Endometrial microvascular endothelial cells (primary cell): ENCODE results near the gene REEP6. TPM values are rescaled to one million over a fixed set of nuclear protein-coding genes. Genes with fewer than 3 reads are reported as not detected.
"Not testable (repeated sequence)": the region's sequence is repeated elsewhere in the genome, so short reads cannot be mapped to it uniquely, and the experiment has no call there.

Experiments used
- in situ Hi-C: cut with HindIII; loops from 2 replicates; pipeline ENCODE4 v1.10.0; 2017; ENCODE audit warnings: low sequenced_read_pairs, low pct_unique_long_range_greater_than_20kb; ENCODE audit errors: inconsistent ontology term
- total RNA-seq: library from RNA; depleted of rRNA; stranded (reverse); fragments of >200 nt; gene quantifications from one replicate; pipeline ENCODE4 v1.2.3, GENCODE V29; 2015; ENCODE audit errors: inconsistent ontology term

Gene REEP6
- total RNA-seq, 1 donor from 2014 or later, result 1.9 TPM

- in situ Hi-C loops, result not testable (repeated sequence)
These were observed 39.9 kb downstream of the REEP6 start for GRCh38 chr19:1530856-1531255.

DNA sequence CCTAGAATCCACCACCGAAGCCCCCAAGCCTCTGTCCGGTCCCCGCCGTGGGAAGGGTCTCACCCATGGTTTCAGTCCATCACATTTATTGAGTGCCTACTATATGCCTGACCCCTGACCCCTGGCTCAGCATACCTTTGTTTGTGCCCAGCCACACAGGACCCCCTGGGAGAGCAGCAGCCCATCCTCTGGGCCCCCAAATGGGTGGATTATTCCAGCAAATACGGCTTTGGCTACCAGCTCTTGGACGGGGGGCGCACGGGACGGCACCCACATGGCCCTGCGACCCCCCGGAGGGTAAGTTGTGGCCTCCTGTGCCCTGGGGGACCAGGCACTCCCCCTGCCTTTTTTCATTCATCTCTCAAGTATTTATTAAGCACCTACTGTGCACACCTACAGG is 40.6 kb downstream of the REEP6 start:
- in situ Hi-C loops, result no loop called here

- in situ Hi-C loops, result no loop called here
These were observed 41.0 kb downstream of the REEP6 start for GRCh38 chr19:1532003-1532402.

DNA sequence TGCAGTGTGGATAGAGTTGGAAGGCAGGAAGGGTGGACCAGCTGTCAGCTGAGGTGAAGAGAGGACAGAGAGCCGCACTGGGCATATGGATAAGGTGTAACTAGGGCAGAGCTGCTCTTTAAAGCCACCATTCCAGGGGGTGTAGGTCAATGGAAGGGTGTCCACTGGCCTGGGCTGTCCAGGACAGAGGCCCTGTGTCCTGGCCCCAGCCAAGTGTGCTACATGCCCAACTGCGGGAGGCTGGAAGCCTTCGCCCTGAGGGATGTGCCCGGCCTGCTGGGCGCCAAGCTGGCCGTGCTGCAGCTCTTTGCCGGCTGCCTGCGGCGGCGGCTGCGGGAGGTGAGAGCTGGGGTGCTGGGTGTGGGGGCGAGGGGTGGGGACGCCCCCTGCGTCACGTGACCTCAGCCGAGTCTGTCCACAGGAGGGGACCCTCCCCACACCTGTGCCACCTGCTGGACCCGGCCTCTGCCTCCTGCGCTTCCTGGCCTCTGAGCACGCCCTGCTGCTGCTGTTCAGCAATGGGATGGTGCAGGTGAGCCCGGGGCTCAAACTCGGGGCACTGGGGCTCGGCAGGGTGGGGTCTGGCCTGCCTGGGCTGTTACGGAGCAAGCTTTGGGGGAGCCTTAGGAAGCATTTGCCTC is 42.6 kb downstream of the REEP6 start:
- in situ Hi-C loops, result no loop called here

DNA sequence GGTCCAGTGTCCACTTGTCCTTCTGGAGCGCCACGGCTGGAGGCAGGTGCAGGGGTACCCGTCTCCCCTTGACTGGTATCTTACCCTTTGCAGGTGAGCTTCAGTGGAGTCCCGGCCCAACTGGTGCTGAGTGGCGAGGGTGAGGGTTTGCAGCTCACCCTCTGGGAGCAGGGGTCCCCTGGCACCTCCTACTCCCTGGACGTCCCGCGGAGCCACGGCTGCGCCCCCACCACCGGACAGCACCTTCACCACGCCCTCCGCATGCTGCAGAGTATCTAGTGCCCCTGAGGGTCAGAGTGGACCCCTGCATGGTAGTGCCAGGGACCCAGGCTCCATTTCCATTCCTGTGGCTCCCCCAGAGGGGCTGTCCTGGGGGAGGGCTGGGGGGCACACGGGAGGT is 44.0 kb downstream of the REEP6 start:
- in situ Hi-C loops, result no loop called here

GRCh38 chr19:1535699-1536098 is 44.7 kb downstream of the REEP6 start:
- in situ Hi-C loops, result not testable (repeated sequence)

DNA sequence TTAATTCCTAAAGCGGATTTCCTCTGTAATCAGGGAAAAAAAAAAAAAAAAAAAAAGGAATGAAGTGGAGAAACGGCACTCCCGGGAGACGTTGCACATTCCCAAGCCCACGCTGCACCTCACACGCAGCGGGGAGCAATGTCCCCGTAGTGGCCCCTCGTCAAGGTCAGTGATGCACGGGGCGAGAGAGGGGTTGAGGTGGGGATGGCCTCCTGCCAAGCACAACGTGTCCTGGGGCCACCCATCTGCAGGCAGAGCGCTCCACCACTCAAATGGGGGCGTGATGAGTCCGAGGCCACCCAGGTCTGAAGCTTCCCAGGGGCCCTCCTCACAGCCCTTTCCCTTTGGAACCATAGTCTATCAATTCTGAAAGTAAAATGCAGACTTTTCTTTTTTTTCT is 48.0 kb downstream of the REEP6 start:
- in situ Hi-C loops, result no loop called here

DNA sequence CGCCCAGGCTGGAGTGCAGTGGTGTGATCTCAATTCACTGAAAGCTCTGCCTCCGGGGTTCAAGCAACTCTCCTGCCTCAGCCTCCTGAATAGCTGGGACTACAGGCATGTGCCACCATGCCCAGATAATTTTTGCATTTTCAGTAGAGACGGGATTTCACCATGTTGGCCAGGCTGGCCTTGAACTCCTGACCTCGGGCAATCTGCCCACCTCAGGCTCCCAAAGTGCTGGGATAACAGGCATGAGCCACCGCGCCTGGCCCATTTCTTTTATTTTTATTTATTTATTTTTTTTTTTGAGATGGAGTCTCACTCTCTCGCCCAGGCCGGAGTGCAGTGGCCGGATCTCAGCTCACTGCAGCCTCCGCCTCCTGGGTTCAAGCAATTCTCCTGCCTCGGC is 48.8 kb downstream of the REEP6 start:
- in situ Hi-C loops, result not testable (repeated sequence)

DNA sequence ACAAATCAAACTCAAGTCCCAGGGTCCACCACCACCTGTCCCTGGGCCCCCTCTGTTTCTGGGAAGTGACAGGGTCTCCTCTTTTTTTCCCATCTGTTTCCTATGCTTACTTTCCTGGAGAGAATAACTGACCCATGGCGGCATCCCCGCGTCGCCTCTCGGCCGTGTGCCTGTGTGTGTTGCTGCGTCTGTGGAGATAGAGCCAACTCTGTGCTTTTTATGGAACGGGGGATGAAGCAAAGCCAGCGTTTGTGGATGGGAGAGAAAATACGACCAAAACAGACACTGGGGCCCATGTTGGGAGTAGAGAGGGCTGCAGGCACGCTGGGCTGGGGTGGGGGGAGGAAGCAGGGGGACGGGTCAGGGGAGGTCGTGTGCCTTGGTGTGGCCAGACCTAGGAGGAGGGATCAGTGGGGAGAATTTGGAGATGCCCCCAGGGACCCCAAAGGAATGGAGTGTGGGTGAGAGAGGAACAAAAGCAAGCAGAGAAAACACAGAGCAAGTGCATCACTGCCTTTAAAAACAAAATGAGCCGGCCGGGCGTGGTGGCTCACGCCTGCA is 49.5 kb downstream of the REEP6 start:
- in situ Hi-C loops, result no loop called here

Other genes with a start within 250 kb of the REEP6 start
- 75.4 TPM for gene ATP5F1D, start 249.4 kb upstream of the REEP6 start, total RNA-seq
- gene MIDN, start 242.6 kb upstream of the REEP6 start, total RNA-seq, result 13.8 TPM
- gene CIRBP, start 221.8 kb upstream of the REEP6 start, total RNA-seq, result 235 TPM
- gene FAM174C, start 215.7 kb upstream of the REEP6 start, total RNA-seq, result 83.3 TPM
- not detected for gene EFNA2, start 205.3 kb upstream of the REEP6 start, total RNA-seq
- 113 TPM for gene NDUFS7, start 107.3 kb upstream of the REEP6 start, total RNA-seq
- 5.3 TPM for gene GAMT, start 89.6 kb upstream of the REEP6 start, total RNA-seq
- 83.8 TPM for gene DAZAP1, start 83.6 kb upstream of the REEP6 start, total RNA-seq
- 3,355 TPM for gene RPS15, start 52.8 kb upstream of the REEP6 start, total RNA-seq
- not detected for gene APC2, start 41.1 kb upstream of the REEP6 start, total RNA-seq
- gene C19orf25, start 12.0 kb upstream of the REEP6 start, total RNA-seq, result 28.2 TPM
- gene PCSK4, start 831 bp upstream of the REEP6 start, total RNA-seq, result not detected
- not detected for gene ADAMTSL5, start 21.8 kb downstream of the REEP6 start, total RNA-seq
- not detected for gene PLK5, start 32.9 kb downstream of the REEP6 start, total RNA-seq
- 41.4 TPM for gene MEX3D, start 77.1 kb downstream of the REEP6 start, total RNA-seq
- gene MBD3, start 101.7 kb downstream of the REEP6 start, total RNA-seq, result 120 TPM
- gene UQCR11, start 114.3 kb downstream of the REEP6 start, total RNA-seq, result 46.6 TPM
- 124 TPM for gene TCF3, start 161.4 kb downstream of the REEP6 start, total RNA-seq